HG03457 (cell line): ENCODE results near the gene OR6C2.
"Not testable (repeated sequence)": the region's sequence is repeated elsewhere in the genome, so short reads cannot be mapped to it uniquely, and the experiment has no call there.

ENCODE experiments used
- ATAC-seq: cut with Tn5 transposase; IDR thresholded peaks from one replicate; pipeline ENCODE4 v1.9.1; 2021; ENCODE audit warnings: moderate number of reproducible peaks; ENCODE audit not compliant: unreplicated experiment

OR6C2 gene

GRCh38 chr12:55443776-55444175 is at the start of gene OR6C2:
OR6C2 (plus strand) TSS chr12:55444076; CDS start chr12:55452214, 8,138 bp downstream.
- ATAC-seq = no peak

GRCh38 chr12:55396326-55396725 is 47.5 kb upstream of the OR6C2 start:
- no peak for ATAC-seq

GRCh38 chr12:55400229-55400628 is 43.6 kb upstream of the OR6C2 start, which contains the start of gene OR6C65:
OR6C65 (plus strand) TSS chr12:55400529; CDS start chr12:55400529, 0 bp downstream.
- ATAC-seq = no peak

GRCh38 chr12:55407866-55408265 is 36.0 kb upstream of the OR6C2 start:
- no peak for ATAC-seq

- ATAC-seq = not testable (repeated sequence)
Observed at GRCh38 chr12:55409133-55409532, 34.7 kb upstream of the OR6C2 start.

- ATAC-seq = not testable (repeated sequence)
Observed at GRCh38 chr12:55412138-55412537, 31.7 kb upstream of the OR6C2 start.

- ATAC-seq = not testable (repeated sequence)
Observed at GRCh38 chr12:55413498-55414388, 30.1 kb upstream of the OR6C2 start.

- ATAC-seq = not testable (repeated sequence)
Observed at GRCh38 chr12:55414396-55414823, 29.5 kb upstream of the OR6C2 start.

GRCh38 chr12:55414889-55415288 is 29.0 kb upstream of the OR6C2 start:
- not testable (repeated sequence) for ATAC-seq

GRCh38 chr12:55416961-55417360 is 26.9 kb upstream of the OR6C2 start:
- no peak for ATAC-seq

GRCh38 chr12:55420307-55420962 is 23.4 kb upstream of the OR6C2 start:
- ATAC-seq = no peak

- no peak for ATAC-seq
Observed at GRCh38 chr12:55425954-55426353, 17.9 kb upstream of the OR6C2 start, which contains the start of gene OR6C76. OR6C76 (plus strand) TSS chr12:55426254; CDS start chr12:55426254, 0 bp downstream.

GRCh38 chr12:55428331-55429243 is 15.3 kb upstream of the OR6C2 start:
- no peak for ATAC-seq

- not testable (repeated sequence) for ATAC-seq
Observed at GRCh38 chr12:55441233-55441632, 2.6 kb upstream of the OR6C2 start.

GRCh38 chr12:55445357-55445756 is 1.5 kb downstream of the OR6C2 start:
- no peak for ATAC-seq

GRCh38 chr12:55446326-55446725 is 2.5 kb downstream of the OR6C2 start:
- no peak for ATAC-seq

- ATAC-seq = no peak
Observed at GRCh38 chr12:55448825-55449224, 4.9 kb downstream of the OR6C2 start.

GRCh38 chr12:55464926-55465325 is 21.1 kb downstream of the OR6C2 start:
- ATAC-seq = not testable (repeated sequence)

- no peak for ATAC-seq
Observed at GRCh38 chr12:55467836-55468235, 24.0 kb downstream of the OR6C2 start.

GRCh38 chr12:55469291-55469690 is 25.4 kb downstream of the OR6C2 start:
- no peak for ATAC-seq
